ENCODE measurements around the gene MAX. TPM values are rescaled to one million over a fixed set of nuclear protein-coding genes. Genes with fewer than 3 reads are reported as not detected.

Gene MAX
- total RNA-seq, 1 donor from 2014 or later: 85.2 TPM

DNA sequence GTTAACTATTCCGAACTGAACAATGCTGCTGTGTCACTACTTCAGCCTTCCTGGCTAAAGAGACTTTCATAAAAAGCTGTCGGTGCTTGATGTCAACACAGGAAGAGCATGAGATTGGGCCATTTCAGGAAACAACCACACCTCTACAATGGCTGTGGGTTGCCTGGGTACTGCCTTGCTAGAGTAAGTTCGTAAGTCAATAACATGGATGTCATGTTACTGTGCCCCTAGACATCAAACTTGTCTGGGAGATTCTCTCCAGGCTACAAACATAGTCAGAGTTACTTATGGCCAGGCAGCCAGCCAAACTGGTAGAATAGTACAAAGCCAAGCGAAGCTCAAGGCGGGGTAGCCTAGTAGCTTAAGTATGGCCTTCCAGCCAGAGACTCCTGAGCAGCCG, 23.1 kb downstream of the MAX start:
- peak; percentile 4 for ATAC-seq (ENCODE audit: poor library complexity)
- no peak for DNase-seq
- intact Hi-C loops (cut with DNase I): no loop called here

DNA sequence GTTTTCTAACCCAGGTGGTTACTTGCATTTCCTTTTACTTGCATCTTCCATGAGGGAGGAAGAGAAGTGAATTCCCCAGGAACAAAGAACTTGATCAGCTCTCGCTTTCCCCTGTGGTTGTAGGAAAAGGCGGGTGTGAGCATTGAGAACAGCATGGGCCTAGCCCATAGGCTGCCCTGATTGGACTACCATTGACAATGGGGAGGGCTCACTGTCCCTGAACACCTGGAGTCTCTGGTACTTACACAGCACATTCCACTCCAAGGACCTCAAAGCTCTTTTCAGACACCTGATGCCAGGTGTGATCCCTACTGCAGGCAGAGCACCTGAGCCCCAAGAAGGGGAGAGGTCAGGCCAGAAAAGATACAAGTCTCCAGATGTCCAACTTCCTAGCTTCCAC, 25.0 kb downstream of the MAX start:
- DNase-seq: no peak
- no peak for ATAC-seq (ENCODE audit: poor library complexity)
- intact Hi-C loops (cut with DNase I): no loop called here

DNA sequence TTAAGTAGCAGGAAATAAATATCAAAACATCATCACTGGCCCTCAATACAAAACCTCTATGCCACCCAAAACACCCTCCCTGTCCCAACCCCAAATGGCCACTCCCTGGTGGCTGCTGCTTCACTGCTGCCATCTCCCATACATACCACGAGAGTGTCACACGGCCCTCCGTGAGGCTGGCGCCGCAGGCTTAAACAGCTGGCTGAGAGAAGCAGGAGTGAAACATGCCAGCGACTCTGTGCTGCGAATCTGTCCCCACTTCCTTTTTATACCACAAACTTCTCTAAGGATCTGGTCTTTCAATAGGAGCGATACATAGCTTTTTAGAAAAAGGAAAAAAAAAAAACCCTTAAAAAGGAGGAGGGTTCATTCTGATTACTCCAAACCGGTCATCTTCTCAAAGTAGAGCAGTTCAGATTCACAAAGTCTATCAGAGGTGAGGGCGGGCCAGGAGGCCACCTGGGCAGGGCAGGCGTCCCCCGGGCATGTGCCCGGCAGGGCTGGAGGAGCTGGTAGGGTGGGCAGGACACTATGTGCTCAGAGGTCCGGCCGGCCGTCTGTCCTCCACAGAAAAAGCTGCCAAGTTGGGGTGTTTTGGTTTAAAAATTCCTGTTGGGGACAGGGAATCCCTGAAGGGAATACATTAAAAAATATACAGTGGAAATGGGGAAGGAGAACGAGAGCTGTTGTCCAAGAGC, 26.5 kb downstream of the MAX start:
- intact Hi-C loops (cut with DNase I): no loop called here
- ATAC-seq (ENCODE audit: poor library complexity) (no peak), DNase-seq (no peak)

DNA sequence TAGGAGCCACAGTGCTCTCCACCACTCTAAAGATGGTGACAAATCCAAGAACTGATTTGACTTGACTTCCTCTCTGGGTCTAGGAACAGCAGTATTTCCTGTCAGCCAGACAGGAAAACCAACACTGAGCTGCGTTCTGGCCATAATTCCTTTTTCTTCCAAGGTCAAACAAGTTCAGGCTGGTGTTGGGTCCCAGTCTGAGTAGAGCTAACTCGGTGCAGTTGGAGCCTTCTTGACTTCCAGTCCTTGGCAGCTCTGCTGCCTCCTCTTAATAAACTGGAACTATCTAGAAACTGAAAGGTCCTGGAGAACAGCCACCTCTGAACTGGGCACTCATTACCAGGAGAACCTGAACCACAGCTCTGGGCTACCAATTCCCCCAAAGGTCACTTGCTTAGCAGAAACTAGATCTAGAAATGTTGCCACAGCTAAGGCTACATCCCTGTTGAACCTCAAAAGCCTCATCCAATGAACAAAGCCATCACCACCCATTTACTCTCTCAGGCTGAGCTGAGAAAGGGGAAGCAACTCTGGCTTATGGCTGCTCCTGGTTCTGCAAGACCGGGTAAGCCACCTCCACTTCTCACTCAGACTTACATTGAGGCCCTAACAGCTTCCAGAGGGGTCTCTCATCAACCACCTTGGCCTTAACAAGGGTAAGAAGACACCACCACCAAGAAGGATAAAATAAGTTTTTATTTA, 27.7 kb downstream of the MAX start:
- DNase-seq: no peak
- ATAC-seq (ENCODE audit: poor library complexity): peak; percentile 13
- intact Hi-C loops (cut with DNase I): no loop called here

DNA sequence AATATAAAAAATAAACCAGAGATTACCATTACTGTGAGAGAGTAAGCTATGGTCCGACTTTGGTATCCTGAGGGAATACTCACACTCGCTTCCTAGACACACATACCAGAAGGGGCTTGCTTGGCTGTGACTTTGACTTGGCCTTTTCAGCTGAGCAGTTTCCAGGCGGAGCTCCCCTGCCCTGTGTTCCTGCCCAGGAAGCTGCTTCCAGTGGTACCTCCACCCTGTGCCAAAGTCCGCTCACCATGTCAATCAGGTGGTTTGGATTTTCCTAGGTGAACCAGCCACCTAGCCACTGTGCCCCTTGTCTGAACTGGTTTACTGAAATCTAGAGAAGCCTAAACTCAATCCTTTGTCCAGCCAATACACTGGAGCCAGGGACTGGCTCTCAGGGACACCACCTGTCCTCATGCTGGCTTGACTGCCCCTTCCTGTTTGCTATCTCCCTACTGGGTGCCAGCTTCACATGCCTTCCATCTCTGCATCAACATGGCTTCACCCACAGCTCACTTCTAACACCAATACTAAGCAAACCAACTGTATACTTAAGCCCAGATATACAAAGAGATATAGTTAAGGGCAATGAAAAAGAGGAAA, 28.6 kb downstream of the MAX start:
- ATAC-seq (ENCODE audit: poor library complexity) (peak; percentile 42), DNase-seq (no peak)
- intact Hi-C loops (cut with DNase I): no loop called here

DNA sequence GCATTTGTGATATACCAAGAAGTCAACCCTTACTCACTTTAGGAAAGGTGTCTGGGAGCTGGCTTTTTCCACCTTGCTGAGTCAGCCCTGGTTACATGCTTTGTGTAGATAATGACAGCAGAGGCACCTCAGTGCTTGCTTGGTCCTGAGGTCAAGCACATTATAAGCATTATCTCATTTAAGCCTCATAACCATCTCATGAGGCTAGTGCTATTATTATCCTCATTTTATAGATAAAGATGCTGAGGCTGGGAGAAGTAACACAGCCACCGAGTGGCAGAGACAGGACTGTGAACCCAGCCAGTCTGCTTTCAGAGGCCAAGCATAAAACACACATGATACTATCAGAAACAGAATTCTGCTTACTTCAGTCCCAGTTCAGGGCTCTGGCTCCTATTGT, 29.4 kb downstream of the MAX start:
- ATAC-seq (ENCODE audit: poor library complexity) (peak; percentile 50), DNase-seq (no peak)
- intact Hi-C loops (cut with DNase I): no loop called here

DNA sequence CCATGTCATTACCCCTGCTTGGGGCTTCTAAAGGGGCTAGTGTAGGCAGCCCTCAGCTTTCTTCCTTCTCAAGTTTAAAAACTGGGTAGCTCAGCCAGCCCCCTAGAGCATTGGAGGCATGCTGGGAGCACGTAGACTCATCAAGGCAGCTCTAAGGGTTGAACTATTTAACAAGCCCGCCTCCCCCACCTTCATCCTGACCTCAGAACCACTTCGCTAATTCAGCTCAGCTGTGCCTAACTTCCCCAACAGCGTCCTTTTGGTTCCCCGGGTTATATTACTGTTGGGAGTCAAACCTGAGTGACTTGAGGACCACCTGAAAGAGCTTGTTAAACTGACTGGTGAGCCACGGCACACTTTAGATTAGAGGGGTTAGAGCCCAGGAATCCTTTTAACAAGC, 30.1 kb downstream of the MAX start:
- ATAC-seq (ENCODE audit: poor library complexity) (no peak), DNase-seq (no peak)
- intact Hi-C loops (cut with DNase I): no loop called here

DNA sequence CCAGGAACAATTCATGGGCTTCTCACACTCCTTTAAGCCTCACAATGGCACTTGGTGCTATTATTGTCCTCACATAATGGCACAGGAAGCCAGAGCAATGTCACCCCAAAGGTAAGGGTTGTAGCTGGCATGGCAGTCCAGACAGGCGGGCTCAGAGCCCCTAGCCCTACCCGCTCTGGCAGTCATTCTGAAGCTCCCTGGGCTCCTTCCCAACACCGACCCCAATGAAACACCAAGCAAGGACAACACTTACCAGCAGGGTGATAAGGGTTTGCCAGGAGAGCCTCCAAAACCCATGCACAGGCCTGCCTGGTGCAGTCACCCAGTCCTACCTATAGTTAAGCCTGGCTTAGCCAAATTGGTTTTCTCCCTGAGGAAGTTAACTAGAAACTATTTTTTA, 30.8 kb downstream of the MAX start:
- no peak for DNase-seq
- peak; percentile 13 for ATAC-seq (ENCODE audit: poor library complexity)
- intact Hi-C loops (cut with DNase I): no loop called here

DNA sequence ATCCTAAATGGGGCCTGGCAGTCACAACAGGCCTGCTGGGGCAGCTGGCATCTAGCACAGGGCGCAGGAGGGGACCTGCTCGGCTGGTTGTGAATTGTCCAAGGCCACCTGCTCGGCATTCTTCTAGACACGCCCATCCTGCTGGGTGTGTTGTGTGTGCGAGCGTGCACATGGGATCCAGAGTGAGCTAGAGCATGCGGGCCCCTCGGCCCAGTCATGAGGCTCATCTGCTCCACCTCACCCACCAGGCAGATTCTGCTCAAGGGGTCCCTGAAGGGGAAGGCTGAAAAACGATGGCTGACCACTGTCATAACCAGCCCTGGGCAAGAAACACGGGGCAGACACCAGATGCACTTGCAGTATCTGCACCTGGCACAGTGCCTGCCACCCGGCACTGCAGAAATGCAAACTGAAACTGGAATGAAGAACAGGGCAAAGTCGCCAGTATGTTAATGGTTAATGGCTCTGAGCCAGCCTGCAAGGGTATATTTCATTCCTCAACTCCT, 31.8 kb downstream of the MAX start:
- ATAC-seq (ENCODE audit: poor library complexity) (peak; percentile 39), DNase-seq (no peak)
- intact Hi-C loops (cut with DNase I): no loop called here

DNA sequence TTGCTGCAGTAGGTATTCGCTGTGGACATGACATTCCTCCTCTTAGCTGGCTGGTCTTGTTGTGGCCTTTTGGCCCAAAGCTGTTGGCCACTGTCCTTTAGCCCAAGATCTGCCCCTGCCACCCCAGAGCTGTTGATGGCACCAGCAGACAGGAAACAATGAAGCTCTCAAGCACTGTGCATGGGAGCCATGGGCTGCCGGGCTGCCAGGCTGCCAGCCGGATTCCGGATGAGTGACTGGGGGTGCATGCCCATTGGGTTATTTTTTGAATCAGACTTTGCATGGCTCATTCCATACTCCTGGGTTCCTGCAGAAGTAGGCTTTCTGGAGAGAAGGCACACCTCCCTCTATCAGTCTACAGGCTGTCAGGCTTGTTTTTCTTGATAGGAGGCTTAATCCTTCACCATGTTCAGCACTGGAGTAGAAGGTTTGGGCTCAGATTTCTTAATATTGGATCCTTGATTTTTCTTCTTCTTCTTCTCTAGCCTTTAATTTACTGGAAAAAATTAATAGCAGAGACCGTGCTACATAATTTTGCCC, 32.4 kb downstream of the MAX start:
- intact Hi-C loops (cut with DNase I): no loop called here
- ATAC-seq (ENCODE audit: poor library complexity): no peak
- DNase-seq: no peak

DNA sequence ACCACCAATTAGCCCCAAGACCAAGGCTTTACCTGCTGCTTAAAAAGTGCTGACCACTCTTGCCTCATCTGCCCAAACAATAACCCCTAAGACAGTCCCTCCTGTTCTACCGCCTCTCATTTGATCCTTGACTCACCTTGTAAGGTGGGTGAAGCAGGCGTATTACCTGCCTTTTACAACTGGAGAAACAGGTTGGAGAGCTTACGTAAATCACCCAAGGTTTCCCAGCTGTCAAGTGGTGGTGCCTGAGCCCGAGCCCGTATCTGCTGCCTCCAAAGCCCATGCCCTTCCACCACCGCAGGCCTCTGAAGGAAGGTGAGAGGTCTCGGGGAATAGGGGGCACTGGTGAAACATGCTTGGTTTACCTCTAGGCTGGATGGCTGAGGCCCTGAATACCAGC, 36.6 kb downstream of the MAX start:
- DNase-seq (no peak), ATAC-seq (ENCODE audit: poor library complexity) (no peak)
- intact Hi-C loops (cut with DNase I): no loop called here

DNA sequence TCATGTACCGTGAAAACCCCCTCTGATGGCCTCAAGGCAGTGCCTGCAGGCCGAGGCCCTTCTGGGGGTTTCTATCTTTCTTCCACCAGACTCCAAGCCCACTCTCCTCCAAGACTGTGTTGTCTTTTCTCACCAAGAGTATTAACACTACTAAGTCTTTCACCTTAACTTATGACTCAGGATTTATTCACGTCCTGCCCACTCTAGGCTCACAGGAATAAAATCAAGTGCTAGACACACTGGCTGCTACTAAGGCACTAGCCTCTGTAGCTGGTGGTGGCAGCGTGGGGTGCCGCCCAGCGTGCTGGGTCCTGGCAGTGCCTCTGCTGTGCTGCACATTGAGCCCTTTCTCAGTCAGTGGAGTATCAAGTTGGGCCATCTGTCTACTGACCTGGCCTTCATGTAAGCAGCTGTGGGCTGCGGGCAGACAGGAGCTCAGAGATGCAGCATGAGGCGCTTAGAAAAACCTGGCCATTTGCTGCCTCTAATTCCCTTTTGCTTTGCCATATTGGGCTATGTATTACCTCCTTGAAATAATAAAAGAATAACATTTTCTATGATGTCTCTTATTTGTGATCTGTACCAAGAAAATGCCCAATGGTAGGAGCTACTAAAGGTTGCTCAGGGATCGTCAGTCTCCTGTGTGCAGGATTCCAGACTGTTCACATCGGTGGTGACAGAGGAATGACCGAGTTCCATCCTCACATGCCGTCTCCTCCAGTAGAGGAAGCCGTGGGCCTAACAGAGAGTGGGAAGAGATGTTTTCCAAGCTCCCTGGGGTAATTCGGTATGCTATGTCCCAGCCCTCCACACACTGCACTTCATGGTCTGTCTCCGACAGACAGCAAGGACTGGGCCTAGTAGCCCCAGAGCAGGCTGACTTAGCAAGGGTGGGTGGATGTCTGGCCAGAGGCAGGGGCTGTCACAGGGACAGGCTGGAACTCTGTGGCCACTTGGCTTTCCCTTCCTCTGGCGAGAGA, 39.9 kb downstream of the MAX start:
- no peak for DNase-seq
- no peak for ATAC-seq (ENCODE audit: poor library complexity)
- intact Hi-C loops (cut with DNase I): no loop called here

DNA sequence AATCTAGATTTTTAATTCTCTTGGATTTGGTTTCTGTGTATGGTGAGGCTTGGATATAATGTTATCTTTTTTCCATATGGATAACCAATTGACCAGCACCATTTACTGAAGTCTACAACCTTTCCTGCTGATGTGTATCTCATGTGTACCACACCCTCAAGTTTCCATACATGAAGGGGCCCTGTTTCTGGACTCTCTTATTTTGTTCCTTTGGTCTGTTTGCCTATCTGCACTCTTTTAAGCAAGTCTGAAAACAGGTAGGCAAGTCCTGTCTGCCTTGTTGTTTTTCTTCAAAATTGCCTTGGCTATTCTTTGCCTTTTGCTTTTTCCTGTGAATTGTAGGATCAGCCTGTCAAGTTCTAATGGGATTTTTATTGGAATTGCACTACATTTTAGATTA, 44.6 kb downstream of the MAX start:
- intact Hi-C loops (cut with DNase I): no loop called here
- ATAC-seq (ENCODE audit: poor library complexity) (no peak), DNase-seq (no peak)

DNA sequence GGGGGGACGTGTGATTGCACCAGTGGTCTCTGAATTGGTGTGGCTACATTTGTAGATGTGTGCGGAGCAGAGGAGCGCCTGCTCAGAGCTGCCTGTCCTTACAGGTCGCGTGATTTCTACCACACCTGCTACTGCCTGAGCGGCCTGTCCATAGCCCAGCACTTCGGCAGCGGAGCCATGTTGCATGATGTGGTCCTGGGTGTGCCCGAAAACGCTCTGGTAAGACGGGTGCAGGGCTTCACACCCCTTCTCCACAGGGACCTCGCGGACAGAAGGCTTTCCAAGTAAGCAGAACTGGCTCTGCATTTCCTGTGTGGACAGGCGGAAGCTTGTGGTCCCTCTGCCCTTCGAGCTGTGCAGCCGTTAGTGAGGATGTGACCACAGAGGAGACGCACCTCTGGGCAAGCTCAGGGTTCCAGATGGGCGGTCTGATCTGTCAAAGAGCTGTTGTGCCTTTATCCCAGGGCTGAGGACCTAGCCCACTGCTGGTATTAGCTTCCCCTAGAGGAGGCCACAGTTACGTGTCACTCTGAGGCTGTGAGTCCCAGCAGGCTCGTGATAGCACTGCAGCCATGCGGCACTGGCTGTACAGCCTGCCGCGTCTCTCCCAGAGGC, 47.7 kb downstream of the MAX start:
- intact Hi-C loops (cut with DNase I): no loop called here
- DNase-seq (no peak), ATAC-seq (ENCODE audit: poor library complexity) (peak; percentile 51)

DNA sequence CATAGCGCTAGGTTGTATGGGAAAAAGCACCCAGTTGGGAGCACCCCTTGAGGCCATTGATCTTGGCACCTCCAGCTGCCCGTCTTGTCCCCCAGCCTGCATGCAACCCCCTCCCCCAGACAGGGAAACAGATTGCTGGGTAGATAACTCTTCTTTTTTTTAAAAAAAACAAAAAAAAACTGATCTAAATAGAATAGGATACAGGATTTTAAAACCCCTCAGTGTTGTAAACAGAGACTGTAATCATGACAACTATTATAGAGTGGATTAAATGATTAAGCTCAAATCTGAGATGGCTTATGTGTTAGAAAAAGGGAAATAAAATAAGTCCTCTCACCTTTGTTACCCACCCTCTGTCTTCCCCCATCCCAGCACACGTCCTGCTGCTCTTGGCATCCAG, 48.9 kb downstream of the MAX start:
- ATAC-seq (ENCODE audit: poor library complexity) (no peak), DNase-seq (no peak)
- intact Hi-C loops (cut with DNase I): no loop called here

DNA sequence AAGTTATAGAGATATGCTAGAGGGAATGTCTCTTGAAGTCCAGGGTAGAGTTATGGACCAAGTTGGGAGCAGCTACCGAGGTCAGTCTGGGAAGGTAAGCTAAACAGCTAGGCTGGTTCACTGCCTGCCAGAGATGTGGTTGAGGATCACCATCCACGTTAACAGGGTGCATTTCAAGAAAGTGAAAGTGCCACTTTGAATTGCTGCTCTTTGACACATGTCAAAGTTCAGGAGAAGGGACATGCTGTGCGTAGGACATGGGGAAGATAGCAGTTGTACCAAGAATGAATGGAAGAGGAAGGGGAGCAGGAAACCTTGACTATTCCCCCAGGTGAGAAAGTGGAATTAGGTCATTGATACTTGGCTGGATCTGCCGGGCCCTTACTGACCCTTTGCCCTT, 49.5 kb downstream of the MAX start:
- intact Hi-C loops (cut with DNase I): no loop called here
- no peak for DNase-seq

DNA sequence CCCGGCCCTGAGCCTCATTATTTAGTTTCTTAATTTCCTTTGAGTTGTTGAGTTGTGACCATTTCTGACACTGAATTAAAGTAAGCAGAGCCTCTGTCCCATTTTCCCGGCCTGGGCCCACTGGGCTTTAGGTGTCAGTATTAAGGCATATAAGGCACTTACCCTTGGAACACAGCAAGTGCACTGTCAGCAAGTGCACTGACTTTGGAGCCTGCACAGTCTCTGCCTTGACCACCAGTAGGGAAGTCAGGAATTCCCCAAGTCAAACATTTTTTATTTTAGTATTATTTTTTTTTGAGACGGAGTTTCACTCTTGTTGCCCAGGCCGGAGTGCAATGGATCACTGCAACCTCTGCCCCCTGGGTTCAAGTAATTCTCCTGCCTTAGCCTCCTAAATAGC, 56.6 kb downstream of the MAX start:
- DNase-seq (no peak), ATAC-seq (ENCODE audit: poor library complexity) (no peak)
- intact Hi-C loops (cut with DNase I): no loop called here

More for the DNA sequence above, 49.5 kb downstream of the MAX start:
- no peak for ATAC-seq (ENCODE audit: poor library complexity)

DNA sequence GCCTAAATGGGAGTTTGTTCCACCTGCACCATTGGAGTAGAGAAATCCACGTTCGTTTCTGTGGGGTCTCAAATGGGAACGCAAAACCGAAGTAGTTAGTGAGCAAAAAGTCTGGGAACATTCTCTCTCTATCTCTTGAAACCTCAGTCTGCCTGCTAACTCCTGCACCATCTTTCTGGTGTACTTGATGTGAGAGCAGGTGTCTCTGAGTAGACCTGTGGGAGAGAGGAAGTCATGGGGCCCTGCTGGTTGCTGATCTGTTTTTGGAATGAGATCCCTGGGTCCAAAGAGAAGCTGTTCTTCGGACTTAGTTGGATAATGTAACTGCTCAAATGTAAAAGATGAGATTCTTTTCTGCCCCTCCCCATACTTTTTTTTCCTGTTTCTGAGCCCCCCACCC, 57.3 kb downstream of the MAX start:
- intact Hi-C loops (cut with DNase I): no loop called here
- DNase-seq: no peak

More for the DNA sequence above, 57.3 kb downstream of the MAX start:
- no peak for ATAC-seq (ENCODE audit: poor library complexity)
